Stimulated activated CD8-positive, alpha-beta memory T cell treated with anti-CD3 and anti-CD28 coated beads, Interleukin-4, amount 100 ng/mL, for 48 hours (primary cell): Measurements from ENCODE around the gene CALR.
A peak's percentile ranks its signal among the peaks of the same experiment; 100 is the strongest.
"Not testable (repeated sequence)": the region's sequence is repeated elsewhere in the genome, so short reads cannot be mapped to it uniquely, and the experiment has no call there.

Source experiments
- DNase-seq: peaks from one replicate; pipeline ENCODE4 v3.0.0-alpha.2; 2020

The CALR gene

GRCh38 chr19:12935071-12935470 lies 3.3 kb upstream of the CALR start:
- no peak for DNase-seq

- DNase-seq = peak; percentile 28
Observed at GRCh38 chr19:12936582-12936981, 1.8 kb upstream of the CALR start.

- DNase-seq = peak; percentile 58
Observed at GRCh38 chr19:12937093-12937926, 1.1 kb upstream of the CALR start.

- DNase-seq = peak; percentile 59
Observed at GRCh38 chr19:12938779-12939601, 581 bp downstream of the CALR start.

GRCh38 chr19:12939975-12940423 lies 1.6 kb downstream of the CALR start:
- DNase-seq = peak; percentile 25

GRCh38 chr19:12940897-12941296 lies 2.5 kb downstream of the CALR start:
- DNase-seq = no peak

DNA sequence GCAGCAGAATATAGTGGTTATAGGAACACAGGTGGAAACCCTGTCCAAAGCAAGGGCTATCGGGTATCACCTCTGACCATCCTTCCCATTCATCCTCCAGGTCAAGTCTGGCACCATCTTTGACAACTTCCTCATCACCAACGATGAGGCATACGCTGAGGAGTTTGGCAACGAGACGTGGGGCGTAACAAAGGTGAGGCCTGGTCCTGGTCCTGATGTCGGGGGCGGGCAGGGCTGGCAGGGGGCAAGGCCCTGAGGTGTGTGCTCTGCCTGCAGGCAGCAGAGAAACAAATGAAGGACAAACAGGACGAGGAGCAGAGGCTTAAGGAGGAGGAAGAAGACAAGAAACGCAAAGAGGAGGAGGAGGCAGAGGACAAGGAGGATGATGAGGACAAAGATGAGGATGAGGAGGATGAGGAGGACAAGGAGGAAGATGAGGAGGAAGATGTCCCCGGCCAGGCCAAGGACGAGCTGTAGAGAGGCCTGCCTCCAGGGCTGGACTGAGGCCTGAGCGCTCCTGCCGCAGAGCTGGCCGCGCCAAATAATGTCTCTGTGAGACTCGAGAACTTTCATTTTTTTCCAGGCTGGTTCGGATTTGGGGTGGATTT lies 5.1 kb downstream of the CALR start:
- no peak for DNase-seq

DNA sequence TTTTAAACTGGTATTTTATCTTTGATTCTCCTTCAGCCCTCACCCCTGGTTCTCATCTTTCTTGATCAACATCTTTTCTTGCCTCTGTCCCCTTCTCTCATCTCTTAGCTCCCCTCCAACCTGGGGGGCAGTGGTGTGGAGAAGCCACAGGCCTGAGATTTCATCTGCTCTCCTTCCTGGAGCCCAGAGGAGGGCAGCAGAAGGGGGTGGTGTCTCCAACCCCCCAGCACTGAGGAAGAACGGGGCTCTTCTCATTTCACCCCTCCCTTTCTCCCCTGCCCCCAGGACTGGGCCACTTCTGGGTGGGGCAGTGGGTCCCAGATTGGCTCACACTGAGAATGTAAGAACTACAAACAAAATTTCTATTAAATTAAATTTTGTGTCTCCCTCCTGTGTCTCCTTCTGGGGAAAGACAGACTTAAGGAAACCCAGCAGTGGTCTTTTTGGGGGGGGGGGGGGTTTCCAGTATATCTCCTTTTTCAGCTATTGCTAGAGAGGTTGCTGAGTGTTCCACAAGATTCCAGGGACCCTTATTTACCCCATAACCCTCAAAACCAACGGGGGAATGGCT lies 5.8 kb downstream of the CALR start:
- DNase-seq = no peak

- peak; percentile 99 for DNase-seq
Observed at GRCh38 chr19:12945479-12946091, 7.2 kb downstream of the CALR start, which contains the start of gene RAD23A. TSS of gene RAD23A (plus strand) at chr19:12945862. CDS start at chr19:12945949, 87 bp downstream.

- peak; percentile 73 for DNase-seq
Observed at GRCh38 chr19:12946092-12946721, 7.8 kb downstream of the CALR start.

DNA sequence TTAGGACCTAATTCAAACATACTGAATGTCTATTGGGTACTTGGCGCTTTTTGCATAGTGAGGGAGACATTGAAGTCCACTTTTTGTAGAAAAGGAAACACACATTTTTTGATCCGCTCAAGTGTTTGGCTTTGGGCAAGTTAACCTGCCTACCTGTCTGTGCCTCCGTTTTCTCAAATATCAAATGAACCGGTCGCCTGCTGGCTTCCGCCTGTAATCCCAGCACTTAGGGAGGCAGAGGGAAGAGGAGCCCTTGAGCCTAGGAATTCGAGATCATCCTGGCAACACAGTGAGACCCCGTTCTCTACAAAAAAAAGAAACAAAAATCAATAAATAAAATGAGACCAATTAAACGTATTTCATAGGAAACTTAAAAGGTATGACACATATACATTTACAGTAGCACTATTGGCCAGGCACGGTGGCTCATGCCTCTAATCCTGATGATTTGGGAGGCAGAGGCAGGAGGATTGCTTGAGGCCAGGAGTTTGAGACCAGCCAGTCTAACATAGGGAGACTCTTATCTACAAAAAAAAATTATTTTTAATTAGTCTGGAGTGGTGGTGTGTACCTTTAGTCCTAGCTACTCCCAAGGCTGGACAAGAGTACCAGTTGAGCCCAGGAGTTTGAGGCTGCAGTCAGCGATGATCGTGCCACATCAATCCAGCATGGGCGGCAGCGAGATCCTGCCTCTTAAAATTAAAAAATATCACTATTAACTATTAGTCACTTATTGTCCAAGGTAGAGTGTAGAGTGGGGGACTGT lies 8.5 kb downstream of the CALR start:
- DNase-seq = no peak

DNA sequence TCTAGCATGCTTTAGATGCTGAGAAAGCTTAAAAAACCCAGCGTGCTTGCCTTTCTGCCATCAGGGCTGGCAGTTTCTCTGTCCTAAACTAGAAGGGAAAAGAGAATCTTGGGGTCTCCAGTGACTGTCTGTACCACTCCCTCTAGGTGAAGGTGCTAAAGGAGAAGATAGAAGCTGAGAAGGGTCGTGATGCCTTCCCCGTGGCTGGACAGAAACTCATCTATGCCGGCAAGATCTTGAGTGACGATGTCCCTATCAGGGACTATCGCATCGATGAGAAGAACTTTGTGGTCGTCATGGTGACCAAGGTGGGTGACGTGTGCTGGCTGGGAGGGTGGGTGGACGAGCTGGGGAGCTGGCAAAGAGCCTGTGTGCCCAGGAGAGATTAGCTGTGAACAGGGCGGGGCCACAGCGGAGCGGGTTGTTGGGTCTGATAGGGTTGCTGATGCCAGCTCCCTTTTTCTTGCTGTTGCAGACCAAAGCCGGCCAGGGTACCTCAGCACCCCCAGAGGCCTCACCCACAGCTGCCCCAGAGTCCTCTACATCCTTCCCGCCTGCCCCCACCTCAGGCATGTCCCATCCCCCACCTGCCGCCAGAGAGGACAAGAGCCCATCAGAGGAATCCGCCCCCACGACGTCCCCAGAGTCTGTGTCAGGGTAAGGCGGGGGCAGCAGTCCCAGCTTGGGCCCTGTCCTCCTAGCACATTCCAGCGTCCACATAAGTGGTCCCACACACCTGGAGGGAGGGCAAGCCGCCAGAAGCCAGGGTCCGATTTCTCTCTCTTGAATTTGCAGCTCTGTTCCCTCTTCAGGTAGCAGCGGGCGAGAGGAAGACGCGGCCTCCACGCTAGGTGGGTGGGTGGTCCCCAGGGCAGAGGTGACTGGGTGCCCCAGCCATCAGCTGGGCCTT lies 9.5 kb downstream of the CALR start:
- no peak for DNase-seq

DNA sequence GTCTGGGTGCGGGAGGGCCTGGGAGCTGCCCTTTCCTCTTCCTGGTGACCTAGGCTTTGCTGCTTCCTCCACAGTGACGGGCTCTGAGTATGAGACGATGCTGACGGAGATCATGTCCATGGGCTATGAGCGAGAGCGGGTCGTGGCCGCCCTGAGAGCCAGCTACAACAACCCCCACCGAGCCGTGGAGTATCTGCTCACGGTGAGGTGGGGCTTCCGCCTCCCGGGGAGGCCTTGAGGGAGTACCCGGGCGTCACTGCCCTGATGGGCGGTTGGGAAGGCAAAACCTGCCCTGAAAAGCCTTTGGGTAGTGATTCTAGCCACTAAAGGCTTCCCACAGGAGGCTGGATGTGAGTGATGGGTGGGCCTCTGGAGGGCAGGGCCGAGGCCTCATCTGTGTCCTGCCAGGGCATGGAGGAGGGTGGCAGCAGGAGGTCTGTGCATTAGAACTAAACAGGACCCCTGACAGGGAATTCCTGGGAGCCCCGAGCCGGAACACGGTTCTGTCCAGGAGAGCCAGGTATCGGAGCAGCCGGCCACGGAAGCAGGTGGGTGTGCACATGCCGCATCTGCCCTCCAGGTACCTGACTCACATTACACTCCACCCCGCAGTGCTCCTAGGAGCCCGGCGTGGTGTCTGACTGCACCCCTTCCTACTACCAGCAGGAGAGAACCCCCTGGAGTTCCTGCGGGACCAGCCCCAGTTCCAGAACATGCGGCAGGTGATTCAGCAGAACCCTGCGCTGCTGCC lies 10.4 kb downstream of the CALR start:
- DNase-seq = no peak

GRCh38 chr19:12949363-12950283 lies 11.2 kb downstream of the CALR start:
- no peak for DNase-seq

- not testable (repeated sequence) for DNase-seq
Observed at GRCh38 chr19:12952050-12952449, 13.6 kb downstream of the CALR start.

- no peak for DNase-seq
Observed at GRCh38 chr19:12952488-12953137, 14.2 kb downstream of the CALR start.

DNA sequence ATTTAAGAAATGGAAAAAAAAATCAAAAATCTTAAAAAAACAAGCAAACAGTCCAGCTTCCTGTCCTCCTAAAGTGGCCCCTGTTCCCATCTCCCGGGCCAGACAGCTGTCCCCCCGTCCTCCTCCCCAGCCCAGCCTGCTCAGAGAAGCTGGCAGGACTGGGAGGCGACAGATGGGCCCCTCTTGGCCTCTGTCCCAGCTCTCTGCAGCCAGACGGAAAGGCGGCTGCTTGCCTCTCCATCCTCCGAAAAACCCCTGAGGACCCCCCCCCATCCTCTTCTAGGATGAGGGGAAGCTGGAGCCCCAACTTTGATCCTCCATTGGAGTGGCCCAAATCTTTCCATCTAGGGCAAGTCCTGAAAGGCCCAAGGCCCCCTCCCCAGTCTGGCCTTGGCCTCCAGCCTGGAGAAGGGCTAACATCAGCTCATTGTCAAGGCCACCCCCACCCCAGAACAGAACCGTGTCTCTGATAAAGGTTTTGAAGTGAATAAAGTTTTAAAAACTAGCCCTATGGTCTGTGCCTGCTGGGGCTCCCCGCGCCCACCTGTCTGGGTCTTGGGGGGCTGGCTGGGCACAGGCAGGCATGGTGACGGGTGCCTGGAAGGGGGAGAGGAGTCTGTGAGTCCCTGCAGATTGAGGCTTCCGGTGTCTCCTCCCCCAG lies 14.9 kb downstream of the CALR start:
- DNase-seq = no peak
